Smooth muscle cell (in vitro differentiated cells): ENCODE results near the gene STAT6. TPM values are rescaled to one million over a fixed set of nuclear protein-coding genes. Genes with fewer than 3 reads are reported as not detected.
A peak's percentile ranks its signal among the peaks of the same experiment; 100 is the strongest.

Experiments
- DNase-seq: peaks from one replicate; lab custom pipeline; 2025; ENCODE audit not compliant: unreplicated experiment; lab: John Stamatoyannopoulos, UW
- H2AFZ ChIP-seq: fragments of 200-600 bp; sonication (generic); 2 replicates; pipeline ENCODE4 v1.6.0; 2016; ENCODE audit warnings: antibody characterized with exemption, low read depth, mild to moderate bottlenecking
- H3F3A ChIP-seq: fragments of 200-600 bp; sonication (generic); 2 replicates; pipeline ENCODE4 v1.6.0; 2017; ENCODE audit warnings: antibody characterized with exemption, low read depth
- H3K27ac ChIP-seq: fragments of 200-600 bp; sonication (generic); 2 replicates; pipeline ENCODE4 v1.5.1; 2016; ENCODE audit warnings: low read depth, mild to moderate bottlenecking
- H3K27me3 ChIP-seq: fragments of 200-600 bp; sonication (generic); 2 replicates; pipeline ENCODE4 v1.6.1; 2016; ENCODE audit warnings: low read depth, mild to moderate bottlenecking
- H3K36me3 ChIP-seq: fragments of 200-600 bp; sonication (generic); 2 replicates; pipeline ENCODE4 v1.5.1; 2016; ENCODE audit warnings: low read depth
- H3K4me1 ChIP-seq: fragments of 200-600 bp; sonication (generic); 2 replicates; pipeline ENCODE4 v1.5.1; 2016; ENCODE audit warnings: low read depth
- H3K4me2 ChIP-seq: fragments of 200-600 bp; sonication (generic); 2 replicates; pipeline ENCODE4 v1.6.0; 2016; ENCODE audit warnings: mild to moderate bottlenecking
- H3K4me3 ChIP-seq: fragments of 200-600 bp; sonication (generic); 2 replicates; pipeline ENCODE4 v1.5.1; 2016; ENCODE audit warnings: mild to moderate bottlenecking
- H3K79me2 ChIP-seq: fragments of 200-600 bp; sonication (generic); 2 replicates; pipeline ENCODE4 v1.6.0; 2016; ENCODE audit warnings: low read depth, mild to moderate bottlenecking
- H3K9ac ChIP-seq: fragments of 200-600 bp; sonication (generic); 2 replicates; pipeline ENCODE4 v1.6.0; 2016; ENCODE audit warnings: low read depth
- H3K9me3 ChIP-seq: fragments of 200-600 bp; sonication (generic); replicated peaks from 2 replicates; pipeline ENCODE4 v1.5.1; 2016; ENCODE audit warnings: low read depth
- H4K20me1 ChIP-seq: fragments of 200-600 bp; sonication (generic); 2 replicates; pipeline ENCODE4 v1.6.0; 2016; ENCODE audit warnings: low read depth
- WGBS: methylation state at CpG from one replicate; pipeline ENCODE4 v1.1.7; 2016; ENCODE audit warnings: low lambda C conversion rate; 5-methylcytosine and 5-hydroxymethylcytosine counted together
- polyA plus RNA-seq: library from polyadenylated mRNA; unstranded; fragments of >200 nt; fragmentation: Nextera tagmentation; extraction: Ambion mirVana; gene quantifications from 2 replicates; pipeline ENCODE4 v1.2.1, GENCODE V29; 2016
- total RNA-seq: library from RNA; depleted of rRNA; stranded (reverse); fragments of >200 nt; gene quantifications from 2 replicates; pipeline ENCODE4 v1.2.3, GENCODE V29; 2014
- TF ChIP-seq, protein P1 (sequence below): fragments of 200-600 bp; sonication (generic); IDR thresholded peaks from 2 replicates; pipeline ENCODE4 v1.5.1; 2017; ENCODE audit warnings: borderline replicate concordance, mild to moderate bottlenecking, antibody characterized with exemption; ENCODE audit not compliant: insufficient read depth, poor library complexity, severe bottlenecking

Gene STAT6
- total and polyA plus RNA-seq, 2 experiments from 2014 or later: 38.7 to 39.1 TPM

GRCh38 chr12:57150400-57151000 is 39.3 kb upstream of the STAT6 start:
- Histone ChIP-seq H3K27me3 (no peaks in the 10 kb centered on the region), H4K20me1 (peaks cover 100% of the 10 kb centered on the region), H3K9ac (no peak overlapping the region), H3K27ac (no peak overlapping the region), H3K79me2 (peaks cover 16% of the 10 kb centered on the region), H3K4me2 (no peak overlapping the region), H2AFZ (no peak overlapping the region), H3K36me3 (peaks cover 3% of the 10 kb centered on the region), H3K4me1 (no peaks in the 10 kb centered on the region), H3K9me3 (no peaks in the 10 kb centered on the region), H3F3A (peaks cover 10% of the 10 kb centered on the region), H3K4me3 (no peak overlapping the region)
- WGBS: 99% methylated on average over 6 of the region's 6 CpGs
- TF ChIP-seq, protein P1, sequence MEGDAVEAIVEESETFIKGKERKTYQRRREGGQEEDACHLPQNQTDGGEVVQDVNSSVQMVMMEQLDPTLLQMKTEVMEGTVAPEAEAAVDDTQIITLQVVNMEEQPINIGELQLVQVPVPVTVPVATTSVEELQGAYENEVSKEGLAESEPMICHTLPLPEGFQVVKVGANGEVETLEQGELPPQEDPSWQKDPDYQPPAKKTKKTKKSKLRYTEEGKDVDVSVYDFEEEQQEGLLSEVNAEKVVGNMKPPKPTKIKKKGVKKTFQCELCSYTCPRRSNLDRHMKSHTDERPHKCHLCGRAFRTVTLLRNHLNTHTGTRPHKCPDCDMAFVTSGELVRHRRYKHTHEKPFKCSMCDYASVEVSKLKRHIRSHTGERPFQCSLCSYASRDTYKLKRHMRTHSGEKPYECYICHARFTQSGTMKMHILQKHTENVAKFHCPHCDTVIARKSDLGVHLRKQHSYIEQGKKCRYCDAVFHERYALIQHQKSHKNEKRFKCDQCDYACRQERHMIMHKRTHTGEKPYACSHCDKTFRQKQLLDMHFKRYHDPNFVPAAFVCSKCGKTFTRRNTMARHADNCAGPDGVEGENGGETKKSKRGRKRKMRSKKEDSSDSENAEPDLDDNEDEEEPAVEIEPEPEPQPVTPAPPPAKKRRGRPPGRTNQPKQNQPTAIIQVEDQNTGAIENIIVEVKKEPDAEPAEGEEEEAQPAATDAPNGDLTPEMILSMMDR: no peak
- DNase-seq: no peak

- H3K79me2 ChIP-seq: peaks cover 21% of the 10 kb centered on the region
- H2AFZ ChIP-seq: no peak overlapping the region
- no peaks in the 10 kb centered on the region for H3K9me3 ChIP-seq
- H3F3A ChIP-seq: peaks cover 15% of the 10 kb centered on the region
- H3K9ac ChIP-seq: no peak overlapping the region
- DNase-seq: no peak
- no peak overlapping the region for H3K4me3 ChIP-seq
- H3K27ac ChIP-seq: peak overlapping the region; percentile 41
- WGBS: 70% methylated on average over 13 of the region's 13 CpGs
- no peaks in the 10 kb centered on the region for H3K27me3 ChIP-seq
- H3K4me1 ChIP-seq: no peaks in the 10 kb centered on the region
- TF ChIP-seq, protein P1: no peak
- H4K20me1 ChIP-seq: peaks cover 100% of the 10 kb centered on the region
- no peak overlapping the region for H3K4me2 ChIP-seq
- no peaks in the 10 kb centered on the region for H3K36me3 ChIP-seq
Observed at GRCh38 chr12:57149245-57149900, 38.2 kb upstream of the STAT6 start.

DNA sequence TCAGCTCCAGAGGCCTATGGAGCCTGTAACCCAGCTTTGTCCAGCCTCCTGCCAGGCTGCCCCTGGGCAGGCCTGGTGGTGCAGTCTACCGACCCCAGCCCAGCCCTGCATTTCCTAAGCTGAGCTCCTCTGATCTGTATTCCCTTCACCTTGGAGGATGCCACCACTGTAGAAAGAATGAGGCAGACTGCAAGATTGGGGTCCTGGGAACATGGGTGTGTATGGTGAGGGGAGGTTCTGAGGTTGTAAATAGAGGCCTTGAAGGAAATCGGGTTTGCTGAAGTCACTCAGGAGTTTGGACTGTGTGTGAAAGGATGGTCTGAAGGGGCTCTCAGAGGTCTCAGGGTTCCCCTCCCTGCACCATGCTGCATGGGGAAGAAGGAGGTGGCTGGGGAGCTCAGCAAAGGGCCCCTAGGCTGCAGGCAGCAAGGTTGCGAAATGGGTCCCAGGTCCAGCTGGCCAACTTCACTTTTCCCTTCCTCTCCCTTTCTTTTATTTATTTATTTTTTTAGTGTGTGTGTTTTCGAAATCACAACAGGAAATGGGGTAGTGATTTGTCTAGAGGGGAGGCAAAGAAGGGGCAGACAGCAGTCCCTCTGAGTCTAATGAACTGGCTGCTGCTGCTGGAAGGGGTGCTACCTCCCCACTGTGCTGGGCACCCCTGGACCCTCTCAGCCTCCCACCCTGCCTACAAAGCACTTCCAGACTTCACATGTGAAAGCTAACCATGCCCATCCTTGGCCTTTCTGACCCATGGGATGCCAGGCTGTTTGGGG is 37.5 kb upstream of the STAT6 start:
- Histone ChIP-seq H2AFZ (no peak overlapping the region), H3F3A (peaks cover 15% of the 10 kb centered on the region), H3K9ac (peak overlapping the region; percentile 7), H3K4me1 (no peaks in the 10 kb centered on the region), H3K4me2 (peak overlapping the region; percentile 70), H3K4me3 (no peak overlapping the region), H3K36me3 (no peaks in the 10 kb centered on the region), H3K79me2 (peaks cover 24% of the 10 kb centered on the region), H3K9me3 (no peaks in the 10 kb centered on the region), H4K20me1 (peaks cover 100% of the 10 kb centered on the region), H3K27ac (peak overlapping the region; percentile 41), H3K27me3 (no peaks in the 10 kb centered on the region)
- DNase-seq: no peak
- TF ChIP-seq, protein P1: no peak
- 79% methylated on average over 4 of the region's 4 CpGs for WGBS
